DOHH2 (cell line): Measurements from ENCODE around the gene BRIX1.

Experiments
- EZH2phosphoT487 ChIP-seq: fragments of 200-600 bp; sonication (generic); IDR thresholded peaks from 2 replicates; pipeline ENCODE4 v1.6.1; 2017; ENCODE audit warnings: borderline replicate concordance, mild to moderate bottlenecking, antibody characterized with exemption, low read length, moderate library complexity, mixed read lengths
- TF ChIP-seq, protein P1 (sequence below): fragments of 200-600 bp; sonication (generic); IDR thresholded peaks from one replicate; pipeline ENCODE4 v1.5.1; 2014; ENCODE audit warnings: antibody characterized with exemption, mild to moderate bottlenecking, low read depth, low read length; ENCODE audit not compliant: poor library complexity, severe bottlenecking

DNA sequence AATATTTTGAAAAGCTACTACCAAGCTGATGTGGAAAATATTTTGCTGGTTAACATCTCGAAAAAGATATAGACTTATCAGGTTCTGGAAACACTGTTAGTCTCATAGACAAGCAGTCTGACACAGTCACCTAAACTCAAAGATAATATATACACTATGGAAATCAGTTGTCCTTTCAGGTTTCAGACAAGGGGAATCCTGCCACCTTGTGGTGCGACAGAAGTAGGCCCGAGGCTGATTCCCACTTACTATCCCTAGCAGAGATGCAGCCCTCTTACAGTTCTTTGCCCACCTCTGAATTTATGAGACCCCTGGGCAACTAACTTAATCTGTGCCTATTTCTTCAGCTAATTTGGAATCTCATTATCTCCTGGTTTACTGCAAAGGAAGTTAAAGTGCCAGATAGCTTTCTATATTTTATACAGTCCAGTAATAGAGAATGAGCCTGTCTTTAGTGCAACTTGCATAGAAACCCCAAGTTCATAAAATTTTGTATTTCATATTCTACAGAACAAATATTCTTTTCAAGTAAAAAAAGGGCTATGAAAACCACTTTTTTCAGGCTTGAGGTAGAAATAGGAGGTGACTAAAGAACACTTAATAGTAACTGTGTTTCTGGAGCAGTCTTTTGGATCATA is 17.1 kb upstream of the BRIX1 start:
- TF ChIP-seq EZH2phosphoT487: no peak
- TF ChIP-seq, protein P1, sequence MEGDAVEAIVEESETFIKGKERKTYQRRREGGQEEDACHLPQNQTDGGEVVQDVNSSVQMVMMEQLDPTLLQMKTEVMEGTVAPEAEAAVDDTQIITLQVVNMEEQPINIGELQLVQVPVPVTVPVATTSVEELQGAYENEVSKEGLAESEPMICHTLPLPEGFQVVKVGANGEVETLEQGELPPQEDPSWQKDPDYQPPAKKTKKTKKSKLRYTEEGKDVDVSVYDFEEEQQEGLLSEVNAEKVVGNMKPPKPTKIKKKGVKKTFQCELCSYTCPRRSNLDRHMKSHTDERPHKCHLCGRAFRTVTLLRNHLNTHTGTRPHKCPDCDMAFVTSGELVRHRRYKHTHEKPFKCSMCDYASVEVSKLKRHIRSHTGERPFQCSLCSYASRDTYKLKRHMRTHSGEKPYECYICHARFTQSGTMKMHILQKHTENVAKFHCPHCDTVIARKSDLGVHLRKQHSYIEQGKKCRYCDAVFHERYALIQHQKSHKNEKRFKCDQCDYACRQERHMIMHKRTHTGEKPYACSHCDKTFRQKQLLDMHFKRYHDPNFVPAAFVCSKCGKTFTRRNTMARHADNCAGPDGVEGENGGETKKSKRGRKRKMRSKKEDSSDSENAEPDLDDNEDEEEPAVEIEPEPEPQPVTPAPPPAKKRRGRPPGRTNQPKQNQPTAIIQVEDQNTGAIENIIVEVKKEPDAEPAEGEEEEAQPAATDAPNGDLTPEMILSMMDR: peak; percentile 83
